ENCODE data around the gene GPR152.
"Not testable (repeated sequence)": the region's sequence is repeated elsewhere in the genome, so short reads cannot be mapped to it uniquely, and the experiment has no call there.

GPR152 gene

DNA sequence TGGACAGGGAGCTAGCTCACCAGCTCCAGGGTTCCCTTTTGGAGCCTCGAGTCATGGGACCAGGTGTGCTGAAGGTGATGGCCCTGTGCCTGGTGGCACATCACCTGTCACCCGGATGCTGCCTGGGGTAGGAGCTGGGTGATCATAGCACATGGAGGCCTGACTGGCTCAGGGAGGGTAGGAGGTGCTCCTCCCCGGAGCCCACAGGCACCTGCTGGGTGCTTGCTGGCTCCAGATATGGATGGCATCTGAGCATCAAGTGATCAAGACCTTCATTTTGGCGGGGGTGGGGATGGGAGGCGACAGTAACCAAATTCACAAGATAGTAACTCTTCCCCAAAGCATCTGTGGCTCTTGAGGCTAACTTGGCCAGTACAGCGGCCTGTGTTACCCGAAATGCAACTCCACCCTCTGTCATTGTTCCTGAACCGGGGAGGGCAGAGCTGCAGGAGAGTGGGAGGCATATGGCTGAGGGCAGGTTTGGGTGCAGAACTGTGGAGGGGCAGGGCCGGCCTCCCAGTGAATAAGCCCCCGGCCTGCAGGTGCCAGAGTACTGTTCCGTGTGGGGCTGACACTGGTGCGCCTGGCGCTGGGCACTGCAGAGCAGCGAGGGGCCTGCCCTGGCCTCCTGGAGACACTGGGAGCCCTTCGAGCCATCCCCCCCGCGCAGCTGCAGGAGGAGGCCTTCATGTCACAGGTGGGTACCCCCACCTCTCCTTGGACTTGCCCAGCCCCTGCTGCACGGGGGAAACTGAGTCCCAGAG is 43.9 kb downstream of the GPR152 start:
- no peak for DNase-seq

- no peak for DNase-seq
These were observed 44.8 kb downstream of the GPR152 start for GRCh38 chr11:67407688-67408163.

DNA sequence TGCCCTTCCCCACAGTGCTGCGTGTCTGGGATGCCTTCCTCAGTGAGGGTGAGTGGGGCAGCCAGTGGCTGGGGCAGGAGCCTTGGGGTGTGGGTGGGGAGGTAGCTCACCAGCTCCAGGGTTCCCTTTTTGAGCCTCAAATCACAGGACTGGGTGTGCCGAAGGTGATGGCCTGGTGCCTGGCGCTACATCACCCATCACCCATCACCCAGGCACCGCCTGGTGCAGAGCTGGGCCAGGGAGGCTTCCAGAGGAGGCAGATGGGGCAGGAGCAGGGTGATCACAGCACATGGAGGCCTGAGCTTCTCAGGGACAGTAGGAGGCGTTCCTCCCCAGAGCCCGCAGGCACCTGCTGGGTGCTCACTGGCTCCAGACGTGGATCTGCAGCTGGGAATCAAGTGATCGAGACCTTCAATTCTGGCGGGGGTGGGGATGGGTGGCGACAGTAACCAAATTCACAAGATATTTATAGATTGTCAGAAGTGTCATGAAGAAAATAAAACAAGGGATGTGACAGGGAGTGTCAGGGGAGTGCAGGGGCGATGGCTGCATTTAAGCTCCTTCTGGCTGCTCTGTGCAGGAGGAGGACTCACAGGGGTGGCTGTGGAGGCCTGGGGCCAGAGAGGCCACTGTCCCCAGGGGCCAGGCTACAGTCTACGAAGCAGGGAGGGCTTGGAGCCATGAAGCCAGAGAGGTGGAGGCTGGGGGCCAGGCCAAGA is 45.4 kb downstream of the GPR152 start:
- DNase-seq: peak; percentile 17

DNA sequence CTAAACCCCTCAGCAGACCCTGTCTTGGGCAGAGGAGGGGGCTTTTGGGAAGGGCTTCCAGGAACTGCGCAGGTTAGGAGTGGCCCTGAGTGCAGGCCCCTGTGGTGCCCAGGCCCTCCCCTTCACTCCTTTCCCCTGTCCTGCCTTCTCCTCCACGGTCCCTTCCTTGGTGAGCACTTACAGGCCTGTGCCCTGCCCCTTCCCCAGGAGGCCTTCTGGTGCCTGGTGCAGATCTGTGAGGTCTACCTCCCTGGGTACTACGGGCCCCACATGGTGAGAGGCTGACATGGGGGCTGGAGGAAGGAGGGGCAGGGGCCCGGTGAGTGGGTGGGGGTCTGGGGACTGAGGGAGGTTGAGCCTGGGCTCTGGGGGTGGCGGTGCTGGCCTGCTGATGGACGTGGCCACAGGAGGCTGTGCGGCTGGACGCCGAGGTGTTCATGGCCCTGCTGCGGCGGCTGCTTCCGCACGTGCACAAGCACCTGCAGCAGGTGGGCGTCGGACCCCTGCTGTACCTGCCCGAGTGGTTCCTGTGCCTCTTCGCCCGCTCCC is 46.0 kb downstream of the GPR152 start:
- DNase-seq: no peak

- DNase-seq: no peak
These were observed 46.7 kb downstream of the GPR152 start for GRCh38 chr11:67405688-67406339.

GRCh38 chr11:67405196-67405567 is 47.3 kb downstream of the GPR152 start:
- no peak for DNase-seq

DNA sequence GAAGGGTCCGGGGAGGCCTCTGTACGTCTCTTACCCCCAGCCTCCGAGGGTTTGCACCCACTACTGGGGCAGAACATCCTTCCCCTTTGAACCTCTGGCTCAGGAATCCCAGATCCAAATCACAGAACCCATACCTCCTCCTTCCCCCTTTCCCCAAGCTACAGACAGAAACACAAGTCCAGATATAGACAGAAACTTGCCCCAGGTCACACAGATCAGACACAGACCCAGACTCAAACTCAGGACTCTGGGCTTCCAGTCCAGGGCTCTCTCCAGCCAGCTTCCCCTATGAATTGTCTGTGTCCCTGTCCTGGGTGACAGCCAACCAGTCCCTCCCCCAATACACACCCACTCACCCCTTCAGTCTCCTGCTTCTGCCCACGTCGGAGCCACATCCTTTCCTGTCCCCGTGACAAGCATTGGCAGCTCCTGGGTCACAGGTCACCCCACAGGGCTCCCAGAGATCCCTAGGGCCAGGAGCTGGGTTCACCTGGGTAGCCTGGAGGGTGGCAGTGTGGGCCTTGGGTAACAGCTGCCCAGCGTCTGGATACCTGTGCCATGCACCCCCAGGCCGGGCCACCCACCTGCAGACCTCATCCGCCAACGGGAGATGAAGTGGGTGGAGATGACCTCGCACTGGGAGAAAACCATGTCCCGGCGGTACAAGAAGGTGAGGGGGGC is 47.9 kb downstream of the GPR152 start:
- DNase-seq: no peak

DNA sequence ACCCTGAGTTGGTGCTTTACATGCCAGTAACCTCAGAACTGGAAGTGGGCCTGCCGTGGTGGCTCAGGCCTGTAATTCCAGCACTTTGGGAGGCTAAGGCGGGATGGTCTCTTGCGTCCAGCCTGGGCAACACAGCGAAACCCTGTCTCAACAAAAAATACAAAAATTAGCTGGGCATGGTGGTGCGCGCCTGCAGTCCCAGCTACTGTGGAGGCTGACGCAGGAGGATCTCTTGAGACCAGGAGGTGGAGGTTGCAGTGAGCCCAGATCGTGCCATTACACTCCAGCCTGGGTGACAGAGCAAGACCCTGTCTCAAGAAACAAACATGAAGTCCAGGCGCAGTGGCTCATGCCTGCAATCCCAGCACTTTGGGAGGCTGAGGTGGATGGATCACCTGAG is 49.4 kb downstream of the GPR152 start:
- not testable (repeated sequence) for DNase-seq

DNA sequence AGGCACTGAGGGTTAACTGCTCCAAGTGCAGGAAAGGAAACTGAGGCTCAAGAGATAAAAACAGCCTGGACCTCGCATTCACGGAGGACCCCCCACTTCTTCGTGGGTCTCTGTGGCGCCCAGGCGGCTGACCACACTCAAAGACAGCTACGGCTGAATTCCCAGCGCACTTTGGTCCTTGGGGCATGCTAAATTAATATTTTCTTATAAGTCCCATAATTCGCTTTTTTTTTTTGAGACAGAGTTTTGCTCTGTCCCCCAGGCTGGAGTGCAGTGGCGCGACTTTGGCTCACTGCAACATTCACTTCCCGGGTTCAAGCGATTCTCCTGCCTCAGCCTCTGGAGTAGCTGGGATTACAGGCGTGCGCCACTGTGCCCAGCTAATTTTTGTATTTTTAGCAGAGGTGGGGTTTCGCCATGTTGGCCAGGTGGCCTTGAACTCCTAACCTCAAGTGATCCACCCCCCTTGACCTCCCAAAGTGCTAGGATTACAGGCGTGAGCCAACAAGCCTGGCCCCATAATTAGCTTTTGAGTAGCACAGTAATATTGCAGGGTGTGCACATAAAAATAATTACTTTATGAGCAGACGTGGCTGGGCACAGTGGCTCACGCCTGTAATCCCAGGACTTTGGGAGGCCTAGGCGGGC is 50.2 kb downstream of the GPR152 start:
- not testable (repeated sequence) for DNase-seq

GRCh38 chr11:67401495-67402191 is 50.9 kb downstream of the GPR152 start, which contains the start of gene PPP1CA:
TSS of gene PPP1CA (minus strand) at chr11:67401858. CDS start at chr11:67401782, 76 bp downstream.
- DNase-seq: peak; percentile 92

Measured in midbrain (tissue), 1 donor.